Measurements from ENCODE around the gene MSX2. TPM values are rescaled to one million over a fixed set of nuclear protein-coding genes. Genes with fewer than 3 reads are reported as not detected.

The MSX2 gene
- total and polyA plus RNA-seq, 2 of the 4 experiments (the other 2 are of a cell fraction), result 2.2 to 3.7 TPM

DNA sequence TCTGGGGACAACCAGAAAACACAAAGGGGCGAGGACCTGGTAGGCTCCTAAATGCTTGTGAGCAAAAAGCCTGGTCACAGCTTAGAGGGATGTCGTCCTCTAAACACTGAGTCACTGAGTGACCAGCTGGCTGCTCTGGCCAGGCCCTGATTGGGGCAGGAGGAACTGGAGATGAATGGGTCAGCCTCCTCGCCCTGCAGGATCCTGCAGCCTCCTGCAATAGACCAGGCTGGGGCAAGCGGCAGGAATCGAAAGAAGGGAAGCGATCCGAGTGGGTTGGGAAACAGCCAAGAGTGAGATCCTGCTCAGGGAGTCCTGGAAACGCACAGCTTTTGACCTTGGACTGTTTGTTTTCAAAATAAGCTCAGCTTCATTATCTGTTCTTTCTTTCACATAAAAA is 34.1 kb upstream of the MSX2 start:
- Histone ChIP-seq H3K4me2 (ENCODE audit: low read depth, low read length) (peak overlapping the region; percentile 72; the same call in 1 of the 2 replicates), H3K9me3 (ENCODE audit: control insufficient read depth, insufficient read depth, low read length) (no peaks in the 10 kb centered on the region), H2BK20ac (ENCODE audit: low read depth, low read length) (no peak overlapping the region), H3K4me1 (ENCODE audit: control insufficient read depth, insufficient read depth, low read length) (no peaks in the 10 kb centered on the region; the same call in 1 of the 2 replicates), H2BK120ac (ENCODE audit: low read depth, low read length) (no peak overlapping the region), H3K4me3 (ENCODE audit: insufficient read depth, low read depth, low read length) (no peak overlapping the region), H2AFZ (replicated peaks; ENCODE audit: low read length, poor library complexity) (peak overlapping the region; percentile 68), H2AK9ac (replicated peaks; ENCODE audit: low read depth, low read length, poor library complexity) (no peak overlapping the region), H4K20me1 (ENCODE audit: insufficient read depth, low read length) (no peaks in the 10 kb centered on the region), H3K14ac (replicated peaks; ENCODE audit: low read depth, low read length) (no peak overlapping the region), H3K9me1 (ENCODE audit: insufficient read depth, low read length) (no peaks in the 10 kb centered on the region), H4K8ac (ENCODE audit: low read depth in 2 of 2, low read length in 2 of 2) (no peak overlapping the region), H2AK5ac (ENCODE audit: low read depth, low read length) (no peak overlapping the region), H3K79me1 (ENCODE audit: low read depth in 1 of 2, low read length in 2 of 2) (no peaks in the 10 kb centered on the region), H3K18ac (ENCODE audit: low read depth, low read length) (no peak overlapping the region), H3K23ac (ENCODE audit: low read depth, low read length) (no peak overlapping the region), H4K5ac (ENCODE audit: low read depth, low read length) (no peak overlapping the region), H3K9ac (ENCODE audit: low read depth, low read length) (no peak overlapping the region), H3K4ac (ENCODE audit: low read depth, low read length) (no peak overlapping the region), H3K56ac (ENCODE audit: extremely low read depth, insufficient read depth, low read length) (no peak overlapping the region), H3K27ac (ENCODE audit: insufficient read depth, low read length) (no peak overlapping the region), H2BK5ac (ENCODE audit: low read depth, low read length, poor library complexity, severe bottlenecking) (no peak overlapping the region), H3K27me3 (ENCODE audit: control insufficient read depth, insufficient read depth, low read length) (peaks cover 53% of the 10 kb centered on the region), H4K91ac (ENCODE audit: insufficient read depth, low read depth, low read length) (no peak overlapping the region), H2BK15ac (ENCODE audit: low read depth, low read length) (no peak overlapping the region), H3K36me3 (ENCODE audit: control insufficient read depth, insufficient read depth, low read length) (no peaks in the 10 kb centered on the region)
- no peak for TF ChIP-seq RCOR1 (IDR thresholded peaks at IDR 0.05; ENCODE audit: insufficient replicate concordance, low read length)
- in situ Hi-C loops (cut with MboI; ENCODE audit: low sequenced_read_pairs) (no loop called here), dilution Hi-C loops (cut with HindIII; ENCODE audit: low sequenced_read_pairs, unreplicated experiment) (no loop called here), intact Hi-C loops (cut with micrococcal nuclease) (no loop called here)
- no TSS peak for BruUV-seq (replicated peaks)
- ChIA-PET CTCF (no interaction called here), POLR2A (ENCODE audit: unreplicated experiment) (no interaction called here)
- ATAC-seq (ENCODE audit: low read depth) (peak; percentile 90), DNase-seq (peak; percentile 18)
- WGBS, 2 experiments (ENCODE audit: extremely low coverage in 2 of 2, insufficient read length in 1 of 2), result 10% methylated on average over 2 of the region's 8 CpGs; no CpG with 5 or more reads in 1 of the 2 experiments
